T-helper 1 cell treated with Interleukin-12 subunit alpha and Interleukin-12 subunit beta and Interleukin-4 antibody, amounts not matched to agents 30 ng/mL and 1 ng/mL, for 36 hours (primary cell): ENCODE measurements around the gene C7orf25. TPM values are rescaled to one million over a fixed set of nuclear protein-coding genes. Genes with fewer than 3 reads are reported as not detected.

Experiments
- intact Hi-C: fragments of 100-400 bp; cut with micrococcal nuclease; formaldehyde crosslinking; loops from one replicate; pipeline ENCODE4 v1.15.1; 2024
- total RNA-seq: library from RNA; stranded (reverse); gene quantifications from 2 replicates; pipeline ENCODE4 v1.2.3, GENCODE V29; 2022

C7orf25 gene
- 3.7 and 4.1 TPM in 2 replicates for total RNA-seq

- intact Hi-C loops = loop anchor here (1.0 to 5.0 kb wide), 5 partner anchors 21 to 1579 kb away; partner anchors contain the start of genes MRPL32, NUDCD3, PSMA2 and UBE2D4
Measured at GRCh38 chr7:42911454-42912447, at the start of gene C7orf25. TSS of gene C7orf25 (minus strand) at chr7:42912070. CDS start at chr7:42910900, 1,170 bp downstream.

- intact Hi-C loops = no loop called here
Measured at GRCh38 chr7:42961170-42961569, 49.3 kb upstream of the C7orf25 start.

GRCh38 chr7:42960762-42961161, 48.9 kb upstream of the C7orf25 start:
- intact Hi-C loops = no loop called here

- intact Hi-C loops = no loop called here
Measured at GRCh38 chr7:42959549-42959948, 47.7 kb upstream of the C7orf25 start.

- intact Hi-C loops = no loop called here
Measured at GRCh38 chr7:42956062-42956461, 44.2 kb upstream of the C7orf25 start.

GRCh38 chr7:42953994-42954393, 42.1 kb upstream of the C7orf25 start:
- intact Hi-C loops = no loop called here

GRCh38 chr7:42952328-42952727, 40.5 kb upstream of the C7orf25 start:
- intact Hi-C loops = no loop called here

- intact Hi-C loops = no loop called here
Measured at GRCh38 chr7:42950417-42950816, 38.5 kb upstream of the C7orf25 start.

GRCh38 chr7:42947521-42947920, 35.7 kb upstream of the C7orf25 start:
- intact Hi-C loops = loop anchor here (2.0 kb wide), 1 partner anchor 17 kb away; no protein-coding TSS in a partner anchor

GRCh38 chr7:42946627-42946950, 34.7 kb upstream of the C7orf25 start:
- intact Hi-C loops = loop anchor here (2.0 kb wide), 1 partner anchor 18 kb away; no protein-coding TSS in a partner anchor

- intact Hi-C loops = loop anchor here (2.0 kb wide), 1 partner anchor 19 kb away; no protein-coding TSS in a partner anchor
Measured at GRCh38 chr7:42945821-42946626, 34.2 kb upstream of the C7orf25 start.

- intact Hi-C loops = loop anchor here (1.0 to 2.0 kb wide), 5 partner anchors 136 to 898 kb away; no protein-coding TSS in a partner anchor
Measured at GRCh38 chr7:42940985-42941847, 29.3 kb upstream of the C7orf25 start.

GRCh38 chr7:42939457-42940240, 27.8 kb upstream of the C7orf25 start:
- intact Hi-C loops = loop anchor here (2.0 kb wide), 2 partner anchors 137 to 899 kb away; no protein-coding TSS in a partner anchor

GRCh38 chr7:42935861-42936260, 24.0 kb upstream of the C7orf25 start:
- intact Hi-C loops = no loop called here

- intact Hi-C loops = loop anchor here (5.0 kb wide), 3 partner anchors 713 to 1268 kb away; partner anchors contain the start of genes UBE2D4 and YKT6
Measured at GRCh38 chr7:42934291-42934690, 22.4 kb upstream of the C7orf25 start.

- intact Hi-C loops = loop anchor here (1.0 to 5.0 kb wide), 14 partner anchors 21 to 1914 kb away; partner anchors contain the start of genes BLVRA, C7orf25, COA1 and MRPS24
Measured at GRCh38 chr7:42932811-42933591, 21.1 kb upstream of the C7orf25 start.

GRCh38 chr7:42931834-42932651, 20.2 kb upstream of the C7orf25 start, which contains the start of the genes MRPL32 and PSMA2:
TSS of gene MRPL32 (plus strand) at chr7:42932376. CDS start at chr7:42932387, 11 bp downstream.
TSS of gene PSMA2 (minus strand) at chr7:42932174. CDS start at chr7:42932158, 16 bp downstream.
- intact Hi-C loops = loop anchor here (1.0 to 5.0 kb wide), 14 partner anchors 20 to 1915 kb away; partner anchors contain the start of genes BLVRA, C7orf25, COA1 and MRPS24
